ENCODE data around the gene SETD3.

The SETD3 gene

GRCh38 chr14:99418242-99418641 lies 62.4 kb downstream of the SETD3 start:
- no peak for DNase-seq

GRCh38 chr14:99416909-99417308 lies 63.8 kb downstream of the SETD3 start:
- no peak for DNase-seq

GRCh38 chr14:99415496-99416281 lies 65.0 kb downstream of the SETD3 start:
- DNase-seq, result peak; percentile 81 to 89 (median 87)

- DNase-seq, result no peak
Observed at GRCh38 chr14:99413911-99414310, 66.7 kb downstream of the SETD3 start.

GRCh38 chr14:99413172-99413571 lies 67.5 kb downstream of the SETD3 start:
- no peak for DNase-seq

- no peak for DNase-seq
Observed at GRCh38 chr14:99412117-99413061, 68.3 kb downstream of the SETD3 start.

GRCh38 chr14:99410019-99410418 lies 70.6 kb downstream of the SETD3 start:
- DNase-seq, result no peak

GRCh38 chr14:99408971-99409289 lies 71.7 kb downstream of the SETD3 start:
- no peak for DNase-seq

GRCh38 chr14:99408286-99408970 lies 72.2 kb downstream of the SETD3 start:
- no peak for DNase-seq

- no peak for DNase-seq
Observed at GRCh38 chr14:99407416-99407815, 73.2 kb downstream of the SETD3 start.

- no peak for DNase-seq
Observed at GRCh38 chr14:99402950-99403349, 77.7 kb downstream of the SETD3 start.

- no peak for DNase-seq
Observed at GRCh38 chr14:99402285-99402648, 78.4 kb downstream of the SETD3 start.

GRCh38 chr14:99401621-99402284 lies 78.9 kb downstream of the SETD3 start:
- DNase-seq, result no peak

- DNase-seq, result no peak
Observed at GRCh38 chr14:99401211-99401610, 79.4 kb downstream of the SETD3 start.

- DNase-seq, result no peak
Observed at GRCh38 chr14:99397698-99398097, 83.0 kb downstream of the SETD3 start.

GRCh38 chr14:99395909-99396530 lies 84.6 kb downstream of the SETD3 start:
- DNase-seq, result no peak

- no peak for DNase-seq
Observed at GRCh38 chr14:99394602-99395156, 86.0 kb downstream of the SETD3 start.

- DNase-seq, result peak; percentile 27 to 58 (median 37)
Observed at GRCh38 chr14:99393059-99393655, 87.5 kb downstream of the SETD3 start.

- DNase-seq, result no peak
Observed at GRCh38 chr14:99391671-99392070, 89.0 kb downstream of the SETD3 start.

- DNase-seq, result peak; percentile 73 to 91 (median 75)
Observed at GRCh38 chr14:99389174-99389826, 91.4 kb downstream of the SETD3 start.

GRCh38 chr14:99388286-99388685 lies 92.4 kb downstream of the SETD3 start:
- DNase-seq, result no peak
